Mononuclear cell (primary cell): ENCODE results near the gene PCSK2. TPM values are rescaled to one million over a fixed set of nuclear protein-coding genes. Genes with fewer than 3 reads are reported as not detected.

ENCODE experiments used
- H3K27me3 ChIP-seq: 2 replicates; pipeline ENCODE4 v1.6.0; 2011; ENCODE audit warnings: low read length, control low read depth; ENCODE audit not compliant: insufficient read depth
- H3K4me1 ChIP-seq: 2 replicates; pipeline ENCODE4 v1.5.1; 2011; ENCODE audit warnings: mild to moderate bottlenecking, low read length, control low read depth; ENCODE audit not compliant: insufficient read depth
- H3K4me3 ChIP-seq: 2 replicates; pipeline ENCODE4 v1.5.1; 2011; ENCODE audit warnings: mild to moderate bottlenecking, low read length, moderate library complexity
- H3K9me3 ChIP-seq: 2 replicates; pipeline ENCODE4 v1.5.1; 2011; ENCODE audit warnings: low read depth, mild to moderate bottlenecking, control low read depth, low read length
- total RNA-seq: library from RNA; depleted of rRNA; stranded (reverse); fragments of >200 nt; gene quantifications from one replicate; pipeline ENCODE4 v1.2.3, GENCODE V29; 2012

PCSK2 gene
- total RNA-seq, 1 donor, result not detected

GRCh38 chr20:17385798-17386197 is 159.0 kb downstream of the PCSK2 start:
- H3K27me3 ChIP-seq, result no peaks in the 10 kb centered on the region
- H3K9me3 ChIP-seq, result no peaks in the 10 kb centered on the region
- no peaks in the 10 kb centered on the region for H3K4me1 ChIP-seq
- no peak overlapping the region for H3K4me3 ChIP-seq

DNA sequence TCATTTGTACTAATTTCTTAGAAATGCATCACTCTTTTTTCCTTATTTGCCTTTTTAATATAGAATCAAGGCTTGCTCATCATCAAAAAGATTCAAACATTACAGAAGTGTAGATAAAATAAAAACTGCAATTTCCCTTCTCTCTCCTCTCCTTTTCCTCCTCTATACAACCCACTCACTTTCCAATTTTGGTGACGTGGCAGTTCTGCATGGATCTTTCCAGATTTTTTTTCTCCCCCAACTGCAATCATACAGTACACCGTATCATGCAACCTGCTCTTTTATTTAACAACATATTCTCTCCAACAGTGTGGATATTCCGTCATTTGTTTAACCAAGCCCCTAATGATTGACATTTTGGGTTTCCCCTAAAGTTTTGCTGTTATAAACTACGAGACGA is 163.8 kb downstream of the PCSK2 start:
- Histone ChIP-seq H3K4me3 (no peak overlapping the region), H3K27me3 (no peaks in the 10 kb centered on the region)

GRCh38 chr20:17391127-17391771 is 164.4 kb downstream of the PCSK2 start:
- no peak overlapping the region for H3K4me3 ChIP-seq
- no peaks in the 10 kb centered on the region for H3K27me3 ChIP-seq
- no peaks in the 10 kb centered on the region for H3K9me3 ChIP-seq
- no peaks in the 10 kb centered on the region for H3K4me1 ChIP-seq

More for the DNA sequence above, 163.8 kb downstream of the PCSK2 start:
- Histone ChIP-seq H3K9me3 (no peaks in the 10 kb centered on the region), H3K4me1 (no peaks in the 10 kb centered on the region)

DNA sequence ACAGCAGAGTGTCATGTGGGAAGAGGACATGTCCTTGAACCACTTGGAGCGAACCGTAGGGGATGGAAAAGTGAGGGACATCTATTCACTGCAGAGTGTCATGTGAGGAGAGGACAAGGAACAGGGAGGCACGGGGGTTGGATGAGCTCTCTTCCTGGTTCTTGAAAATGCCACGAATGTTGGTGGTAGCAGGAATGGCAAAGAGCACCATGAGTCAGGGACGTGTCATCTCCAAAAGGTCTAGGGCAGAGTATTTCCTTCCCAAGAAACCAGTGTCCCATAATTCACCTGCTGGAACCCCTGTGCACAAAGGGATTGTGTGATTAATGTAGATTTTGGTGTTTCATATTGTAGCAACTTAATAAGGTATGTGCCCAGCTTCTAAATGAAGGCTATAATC is 167.6 kb downstream of the PCSK2 start:
- Histone ChIP-seq H3K27me3 (no peaks in the 10 kb centered on the region), H3K4me1 (no peaks in the 10 kb centered on the region), H3K4me3 (no peak overlapping the region), H3K9me3 (no peaks in the 10 kb centered on the region)

DNA sequence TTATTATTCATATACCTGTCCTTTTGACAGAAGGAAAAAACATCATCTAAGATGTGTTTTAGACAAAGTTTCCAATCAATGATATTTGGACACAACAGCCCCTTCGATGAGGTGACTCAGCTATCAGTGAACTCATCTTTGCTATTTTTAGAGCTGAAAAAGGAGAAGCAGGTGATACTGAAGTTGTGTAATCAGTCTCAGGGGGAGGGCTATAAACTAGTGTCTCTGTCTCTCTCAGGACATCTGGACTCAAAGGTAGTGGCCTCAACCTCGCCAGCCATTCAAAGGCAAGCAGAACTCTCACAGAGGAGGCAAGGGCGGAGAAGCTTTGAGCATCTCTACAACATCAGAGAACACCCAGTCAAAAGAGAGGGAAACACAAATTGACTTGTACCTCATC is 168.9 kb downstream of the PCSK2 start:
- H3K4me1 ChIP-seq, result no peaks in the 10 kb centered on the region
- no peaks in the 10 kb centered on the region for H3K27me3 ChIP-seq
- H3K4me3 ChIP-seq, result no peak overlapping the region
- no peaks in the 10 kb centered on the region for H3K9me3 ChIP-seq

GRCh38 chr20:17399303-17399985 is 172.6 kb downstream of the PCSK2 start:
- Histone ChIP-seq H3K4me1 (no peaks in the 10 kb centered on the region), H3K4me3 (no peak overlapping the region), H3K27me3 (no peaks in the 10 kb centered on the region), H3K9me3 (no peaks in the 10 kb centered on the region)

GRCh38 chr20:17403461-17403860 is 176.6 kb downstream of the PCSK2 start:
- Histone ChIP-seq H3K27me3 (no peaks in the 10 kb centered on the region), H3K4me1 (no peaks in the 10 kb centered on the region), H3K4me3 (no peak overlapping the region), H3K9me3 (no peaks in the 10 kb centered on the region)

DNA sequence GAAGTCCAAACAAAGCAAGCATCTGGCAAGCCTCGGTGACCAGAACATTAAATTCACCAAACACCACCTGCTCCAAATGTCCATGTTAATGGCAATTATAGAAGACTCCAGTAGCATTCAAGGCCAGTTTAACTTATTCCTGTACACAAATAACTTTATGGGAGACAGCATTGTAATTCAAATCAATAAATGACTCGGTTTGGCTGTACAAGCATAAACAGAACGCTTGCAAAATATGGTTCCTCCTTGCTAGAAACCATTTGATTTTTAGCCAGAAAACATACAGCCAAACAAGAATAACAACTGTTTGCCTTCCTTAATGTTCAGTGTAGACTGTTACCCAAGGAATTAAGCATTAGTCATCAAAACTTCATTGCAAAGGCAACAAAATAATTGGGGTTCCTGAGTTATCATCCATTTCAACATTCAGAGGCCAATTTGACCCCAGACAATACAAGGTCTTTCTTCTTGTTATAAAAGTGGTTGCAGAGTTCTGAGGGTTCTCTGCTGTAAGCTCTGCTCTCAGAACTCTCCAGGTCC is 179.3 kb downstream of the PCSK2 start:
- H3K9me3 ChIP-seq, result no peaks in the 10 kb centered on the region
- H3K4me3 ChIP-seq, result no peak overlapping the region
- no peaks in the 10 kb centered on the region for H3K4me1 ChIP-seq
- H3K27me3 ChIP-seq, result no peaks in the 10 kb centered on the region

- no peak overlapping the region for H3K4me3 ChIP-seq
- H3K27me3 ChIP-seq, result no peaks in the 10 kb centered on the region
- H3K4me1 ChIP-seq, result no peaks in the 10 kb centered on the region
- H3K9me3 ChIP-seq, result no peaks in the 10 kb centered on the region
These were observed 180.7 kb downstream of the PCSK2 start for GRCh38 chr20:17407550-17407949.

GRCh38 chr20:17417225-17417624 is 190.4 kb downstream of the PCSK2 start:
- no peak overlapping the region for H3K4me3 ChIP-seq
- no peaks in the 10 kb centered on the region for H3K4me1 ChIP-seq
- peaks cover 5% of the 10 kb centered on the region for H3K27me3 ChIP-seq

GRCh38 chr20:17418737-17419136 is 191.9 kb downstream of the PCSK2 start:
- no peak overlapping the region for H3K4me3 ChIP-seq
- H3K9me3 ChIP-seq, result no peaks in the 10 kb centered on the region
- H3K27me3 ChIP-seq, result peaks cover 5% of the 10 kb centered on the region
- no peaks in the 10 kb centered on the region for H3K4me1 ChIP-seq

More at GRCh38 chr20:17417225-17417624, 190.4 kb downstream of the PCSK2 start:
- H3K9me3 ChIP-seq, result no peaks in the 10 kb centered on the region

DNA sequence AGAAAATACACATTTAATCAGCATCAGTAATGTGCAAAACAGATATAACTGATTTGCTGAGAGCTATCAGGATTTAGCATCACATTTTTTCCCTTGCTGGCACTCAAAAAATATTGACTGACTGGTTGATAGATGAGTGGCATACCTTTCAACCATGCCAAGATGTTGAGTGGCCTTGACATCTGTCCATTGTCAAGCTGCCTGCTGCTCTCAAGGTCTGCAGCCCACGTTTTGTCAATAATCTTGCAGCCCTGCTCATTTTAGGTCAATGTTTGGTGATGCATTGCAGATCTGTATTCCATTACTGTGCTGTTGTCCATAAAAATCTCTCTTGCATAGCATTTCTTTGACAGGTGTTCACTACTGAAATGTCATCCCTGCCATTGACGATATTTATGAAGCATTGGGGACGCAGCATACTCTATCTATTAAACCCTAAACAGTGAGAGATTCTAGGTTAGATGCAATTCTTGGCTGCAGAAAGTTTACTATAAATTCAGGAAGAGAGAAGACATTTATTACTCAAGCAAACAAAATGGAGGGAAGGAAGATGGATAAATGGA is 192.7 kb downstream of the PCSK2 start:
- Histone ChIP-seq H3K4me3 (no peak overlapping the region), H3K4me1 (no peaks in the 10 kb centered on the region), H3K27me3 (peaks cover 5% of the 10 kb centered on the region), H3K9me3 (no peaks in the 10 kb centered on the region)

DNA sequence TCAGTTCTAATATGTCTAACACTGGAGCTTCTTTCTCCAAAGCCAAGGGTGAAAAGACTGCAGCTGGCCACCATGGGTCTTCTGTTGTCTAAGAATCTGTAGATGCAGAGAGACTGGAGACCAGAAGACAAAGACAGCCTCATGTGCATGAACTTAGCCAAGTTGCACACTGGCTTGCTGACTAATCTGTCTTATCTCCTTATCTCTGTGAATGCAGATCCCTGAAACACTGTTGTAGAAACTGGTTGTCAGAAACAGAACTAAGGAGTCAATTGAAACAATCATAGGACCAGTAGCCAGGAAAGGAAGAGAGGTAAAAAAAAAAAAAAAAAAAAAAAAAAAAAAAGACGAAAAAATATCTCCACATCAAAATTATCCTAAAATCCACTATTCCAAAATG is 194.7 kb downstream of the PCSK2 start:
- no peaks in the 10 kb centered on the region for H3K9me3 ChIP-seq
- H3K4me1 ChIP-seq, result no peaks in the 10 kb centered on the region
- no peak overlapping the region for H3K4me3 ChIP-seq
- peaks cover 5% of the 10 kb centered on the region for H3K27me3 ChIP-seq

- Histone ChIP-seq H3K27me3 (peaks cover 2% of the 10 kb centered on the region), H3K9me3 (no peaks in the 10 kb centered on the region), H3K4me1 (no peaks in the 10 kb centered on the region), H3K4me3 (no peak overlapping the region)
These were observed 196.9 kb downstream of the PCSK2 start for GRCh38 chr20:17423782-17424181.

DNA sequence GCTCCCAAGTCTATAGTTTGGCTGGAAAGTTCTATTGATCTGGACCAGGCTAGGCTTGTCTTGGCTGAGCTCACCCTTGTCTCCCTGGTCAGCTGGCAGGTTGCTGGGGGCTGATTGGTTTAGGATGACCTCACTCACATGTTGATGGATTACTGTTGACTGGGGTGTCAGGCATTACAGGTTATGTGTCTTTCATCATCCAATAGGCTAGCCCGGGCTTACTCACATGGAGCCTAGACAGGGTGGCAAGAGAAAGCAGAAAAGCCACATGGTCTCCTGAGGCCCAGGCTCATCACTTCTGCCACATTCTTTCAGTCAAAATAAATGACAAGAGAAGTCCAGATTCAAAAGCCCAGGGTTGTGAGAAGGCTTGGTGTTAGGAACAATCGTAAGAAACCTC is 200.8 kb downstream of the PCSK2 start:
- Histone ChIP-seq H3K9me3 (no peaks in the 10 kb centered on the region), H3K27me3 (peaks cover 1% of the 10 kb centered on the region), H3K4me3 (no peak overlapping the region), H3K4me1 (no peaks in the 10 kb centered on the region)
